PFSK-1 (cell line): ENCODE results near the gene PAK2.

Experiments used
- FOXP2 ChIP-seq: optimal IDR thresholded peaks from 2 replicates; pipeline ENCODE3; 2011; ENCODE audit warnings: borderline replicate concordance, control low read depth, inconsistent platforms; ENCODE audit not compliant: insufficient read depth; ENCODE audit errors: extremely low read length, extremely low read depth
- POLR2AphosphoS5 ChIP-seq: IDR thresholded peaks from 2 replicates; pipeline ENCODE4 v1.6.1; 2012; ENCODE audit warnings: low read depth, mild to moderate bottlenecking, control low read depth, low read length, moderate library complexity
- SIN3A ChIP-seq: IDR thresholded peaks from 2 replicates; pipeline ENCODE4 v1.6.1; 2012; ENCODE audit warnings: mild to moderate bottlenecking, low read length, moderate library complexity, borderline replicate concordance; ENCODE audit not compliant: insufficient read depth
- TAF1 ChIP-seq: IDR thresholded peaks from 2 replicates; pipeline ENCODE4 v1.6.1; 2012; ENCODE audit warnings: low read length, control low read depth, borderline replicate concordance; ENCODE audit not compliant: insufficient read depth
- TF ChIP-seq, protein P1 (sequence below), 2 experiments: IDR thresholded peaks; 2 replicates each; pipeline versions ENCODE4 v1.6.1 to v1.8.0; 2011 to 2012; ENCODE audit warnings: low read depth in 2 of 2, low read length in 2 of 2, control low read depth in 1 of 2, inconsistent platforms in 1 of 2, mild to moderate bottlenecking in 1 of 2, moderate library complexity in 1 of 2; ENCODE audit not compliant: insufficient read depth in 1 of 2

PAK2 gene

DNA sequence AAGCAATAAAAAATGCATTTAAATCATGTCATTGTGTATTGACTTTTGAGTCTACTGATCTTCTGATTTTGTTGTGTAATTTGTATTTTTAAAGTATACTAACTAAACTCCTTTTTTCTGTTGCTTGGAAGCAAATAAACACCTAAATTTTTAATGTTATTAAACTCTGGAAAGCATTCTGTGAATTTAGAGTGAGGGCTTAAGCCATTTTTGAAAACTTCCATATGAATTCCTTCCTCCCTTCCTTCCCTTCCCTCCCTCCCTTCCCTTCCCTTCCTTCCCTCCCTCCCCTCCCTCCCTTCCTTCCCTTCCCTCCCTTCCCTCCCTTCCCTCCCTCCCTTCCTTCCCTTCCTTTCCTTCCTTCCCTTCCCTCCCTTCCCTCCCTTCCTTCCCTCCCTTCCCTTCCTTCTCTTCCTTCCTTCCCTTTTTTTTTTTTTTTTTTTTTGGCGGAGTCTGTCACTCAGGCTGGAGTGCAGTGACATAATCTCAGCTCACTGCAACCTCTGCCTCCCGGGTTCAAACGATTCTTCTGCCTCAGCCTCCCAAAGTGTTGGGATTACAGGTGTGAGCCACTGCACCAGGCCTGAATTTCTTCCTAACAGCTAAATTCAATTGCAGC lies 71.4 kb downstream of the PAK2 start:
- TF ChIP-seq FOXP2 (no peak), POLR2AphosphoS5 (no peak), TAF1 (no peak), SIN3A (no peak)
- TF ChIP-seq, protein P1, sequence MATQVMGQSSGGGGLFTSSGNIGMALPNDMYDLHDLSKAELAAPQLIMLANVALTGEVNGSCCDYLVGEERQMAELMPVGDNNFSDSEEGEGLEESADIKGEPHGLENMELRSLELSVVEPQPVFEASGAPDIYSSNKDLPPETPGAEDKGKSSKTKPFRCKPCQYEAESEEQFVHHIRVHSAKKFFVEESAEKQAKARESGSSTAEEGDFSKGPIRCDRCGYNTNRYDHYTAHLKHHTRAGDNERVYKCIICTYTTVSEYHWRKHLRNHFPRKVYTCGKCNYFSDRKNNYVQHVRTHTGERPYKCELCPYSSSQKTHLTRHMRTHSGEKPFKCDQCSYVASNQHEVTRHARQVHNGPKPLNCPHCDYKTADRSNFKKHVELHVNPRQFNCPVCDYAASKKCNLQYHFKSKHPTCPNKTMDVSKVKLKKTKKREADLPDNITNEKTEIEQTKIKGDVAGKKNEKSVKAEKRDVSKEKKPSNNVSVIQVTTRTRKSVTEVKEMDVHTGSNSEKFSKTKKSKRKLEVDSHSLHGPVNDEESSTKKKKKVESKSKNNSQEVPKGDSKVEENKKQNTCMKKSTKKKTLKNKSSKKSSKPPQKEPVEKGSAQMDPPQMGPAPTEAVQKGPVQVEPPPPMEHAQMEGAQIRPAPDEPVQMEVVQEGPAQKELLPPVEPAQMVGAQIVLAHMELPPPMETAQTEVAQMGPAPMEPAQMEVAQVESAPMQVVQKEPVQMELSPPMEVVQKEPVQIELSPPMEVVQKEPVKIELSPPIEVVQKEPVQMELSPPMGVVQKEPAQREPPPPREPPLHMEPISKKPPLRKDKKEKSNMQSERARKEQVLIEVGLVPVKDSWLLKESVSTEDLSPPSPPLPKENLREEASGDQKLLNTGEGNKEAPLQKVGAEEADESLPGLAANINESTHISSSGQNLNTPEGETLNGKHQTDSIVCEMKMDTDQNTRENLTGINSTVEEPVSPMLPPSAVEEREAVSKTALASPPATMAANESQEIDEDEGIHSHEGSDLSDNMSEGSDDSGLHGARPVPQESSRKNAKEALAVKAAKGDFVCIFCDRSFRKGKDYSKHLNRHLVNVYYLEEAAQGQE (IDR thresholded peaks at IDR 0.05; ENCODE audit: insufficient read depth in 1 of 2, low read depth in 2 of 2, low read length in 2 of 2), result no peak

DNA sequence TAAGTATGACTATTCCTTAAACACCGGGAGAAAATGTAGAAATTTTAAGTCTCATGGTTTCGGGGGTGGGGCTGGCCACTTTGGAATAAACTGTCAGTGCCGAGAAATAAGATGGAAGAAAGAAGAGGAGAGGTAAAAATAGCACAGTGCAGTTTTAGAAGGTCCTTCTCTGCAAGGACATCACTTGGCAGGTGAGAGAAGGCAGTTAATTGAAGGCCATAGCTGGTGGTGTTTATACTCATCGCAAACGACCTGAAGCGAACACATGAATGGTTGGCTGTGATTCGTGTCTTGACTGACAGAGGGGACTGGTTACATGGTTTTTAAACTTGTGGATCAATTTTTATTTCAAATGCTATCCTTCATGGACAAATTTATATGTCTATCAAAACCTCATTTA lies 73.2 kb downstream of the PAK2 start:
- no peak for TF ChIP-seq POLR2AphosphoS5
- TF ChIP-seq SIN3A, result no peak
- no peak for TF ChIP-seq TAF1
- TF ChIP-seq, protein P1 (IDR thresholded peaks at IDR 0.05; ENCODE audit: insufficient read depth in 1 of 2, low read depth in 2 of 2, low read length in 2 of 2), result no peak
- TF ChIP-seq FOXP2, result no peak

DNA sequence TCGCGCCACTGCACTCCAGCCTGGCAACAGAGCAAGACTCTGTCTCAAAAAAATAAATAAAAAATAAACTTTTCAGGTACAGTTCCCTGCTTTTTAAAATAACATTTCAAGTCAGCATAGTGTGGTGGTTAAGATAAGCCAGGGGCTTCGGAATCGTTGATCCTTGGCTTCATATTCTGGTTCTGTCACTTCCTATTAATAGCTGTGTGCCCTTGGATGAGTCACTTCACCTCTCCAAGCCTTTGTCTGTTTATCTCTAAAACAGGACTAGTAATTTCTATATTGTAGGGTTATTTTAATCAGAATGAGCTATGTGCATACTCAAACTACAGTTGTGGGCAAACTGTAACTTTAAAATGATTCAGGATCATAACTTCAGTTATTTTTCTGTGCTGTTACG lies 74.2 kb downstream of the PAK2 start:
- TF ChIP-seq FOXP2 (no peak), TAF1 (no peak), SIN3A (no peak), POLR2AphosphoS5 (no peak)
- TF ChIP-seq, protein P1 (IDR thresholded peaks at IDR 0.05; ENCODE audit: insufficient read depth in 1 of 2, low read depth in 2 of 2, low read length in 2 of 2), result no peak

DNA sequence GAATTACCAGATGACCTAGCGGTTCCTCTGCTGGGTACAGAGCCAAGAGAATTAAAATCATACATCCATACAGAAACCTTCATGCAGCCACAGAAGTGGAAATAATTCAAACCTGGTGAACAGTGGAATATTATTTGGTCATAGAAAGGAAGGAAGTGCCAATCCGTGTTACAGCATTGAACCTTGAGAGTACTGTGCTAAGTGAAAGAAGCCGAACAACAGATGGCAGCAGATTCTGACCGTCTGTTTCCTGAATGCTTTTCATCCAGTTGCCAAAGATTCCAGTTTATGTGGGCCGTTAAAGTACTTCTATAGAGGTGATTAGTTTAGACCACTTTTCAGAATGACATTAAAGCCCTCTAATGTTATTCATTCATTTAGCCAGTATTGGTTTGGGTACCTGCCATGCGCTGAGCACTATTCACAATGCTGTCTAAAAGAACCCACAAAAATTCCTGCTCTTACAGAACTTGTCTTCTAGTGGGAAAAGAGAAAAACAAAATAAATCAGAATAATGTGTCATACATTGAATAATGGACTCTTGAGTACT lies 82.2 kb downstream of the PAK2 start:
- no peak for TF ChIP-seq POLR2AphosphoS5
- TF ChIP-seq TAF1, result no peak
- no peak for TF ChIP-seq SIN3A
- no peak for TF ChIP-seq FOXP2
- TF ChIP-seq, protein P1 (IDR thresholded peaks at IDR 0.05; ENCODE audit: insufficient read depth in 1 of 2, low read depth in 2 of 2, low read length in 2 of 2), result no peak

DNA sequence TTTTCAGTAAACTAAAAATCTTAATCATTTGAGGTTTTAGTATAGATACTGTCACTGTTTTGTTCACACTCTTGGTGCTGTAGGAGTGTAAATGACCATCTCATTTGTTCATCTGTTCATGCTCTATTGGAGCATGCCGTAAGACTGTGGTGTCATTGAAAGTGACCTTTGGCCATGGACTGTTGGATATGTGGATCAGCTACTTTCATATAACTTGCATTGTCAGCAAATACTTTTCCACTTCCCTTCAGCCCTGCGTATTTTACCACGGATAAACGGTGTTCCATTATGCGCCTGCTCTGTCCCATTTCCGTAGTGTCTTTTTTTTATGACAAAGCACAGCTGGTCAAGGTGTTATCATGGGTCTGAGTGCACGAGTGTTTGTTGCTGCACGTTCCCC lies 95.4 kb downstream of the PAK2 start:
- TF ChIP-seq TAF1 (no peak), SIN3A (no peak), FOXP2 (no peak), POLR2AphosphoS5 (no peak)
- TF ChIP-seq, protein P1 (IDR thresholded peaks at IDR 0.05; ENCODE audit: insufficient read depth in 1 of 2, low read depth in 2 of 2, low read length in 2 of 2), result no peak
